Upper lobe of left lung (tissue), 6 donors: ENCODE measurements around the gene SLC10A6. TPM values are rescaled to one million over a fixed set of nuclear protein-coding genes. Genes with fewer than 3 reads are reported as not detected.
A peak's percentile ranks its signal among the peaks of the same experiment; 100 is the strongest.

Experiments used
- ATAC-seq, 2 donors: fragments of 200-7000 bp; cut with Tn5 transposase; one replicate each; pipeline ENCODE4 v1.9.1; 2022; ENCODE audit warnings: mild to moderate bottlenecking in 2 of 2, moderate library complexity in 2 of 2; ENCODE audit not compliant: low FRiP score in 2 of 2
- DNase-seq, 2 donors: peaks; one replicate each; pipeline ENCODE4 v3.0.0-alpha.2; 2019 to 2020
- H3K27ac ChIP-seq, 4 donors: fragments of 200-600 bp; sonication (generic); one replicate each; pipeline ENCODE4 v1.5.1; 2016 to 2019
- H3K27me3 ChIP-seq, 4 donors: fragments of 200-600 bp; sonication (generic); one replicate each; pipeline ENCODE4 v1.5.1; 2017 to 2019
- H3K36me3 ChIP-seq, 4 donors: fragments of 200-600 bp; sonication (generic); one replicate each; pipeline ENCODE4 v1.5.1; 2016 to 2019
- H3K4me1 ChIP-seq, 4 donors: fragments of 200-600 bp; sonication (generic); one replicate each; pipeline ENCODE4 v1.5.1; 2018 to 2019
- H3K4me3 ChIP-seq, 4 donors: fragments of 200-600 bp; sonication (generic); one replicate each; pipeline ENCODE4 v1.5.1; 2017 to 2019; ENCODE audit warnings: mild to moderate bottlenecking in 2 of 4, moderate library complexity in 1 of 4
- H3K9me3 ChIP-seq, 4 donors: fragments of 200-600 bp; sonication (generic); one replicate each; pipeline ENCODE4 v1.5.1; 2018 to 2019
- CTCF ChIP-seq, 6 experiments: fragments of 450-650 bp in 4 of 6; fragments of 200-600 bp in 2 of 6; sonication (generic) in 2 of 6; IDR thresholded peaks; one replicate each; pipeline ENCODE4 v1.5.1; 2016 to 2019; ENCODE audit warnings: antibody characterized with exemption in 6 of 6
- EP300 ChIP-seq, 4 donors: sonication (generic); formaldehyde crosslinking; IDR thresholded peaks; one replicate each; pipeline ENCODE4 v1.5.1; 2017; ENCODE audit warnings: antibody characterized with exemption in 4 of 4, control low read depth in 2 of 4
- POLR2A ChIP-seq, 4 donors: fragments of 450-650 bp; IDR thresholded peaks; one replicate each; pipeline ENCODE4 v1.5.1; 2016 to 2017; ENCODE audit warnings: antibody characterized with exemption in 4 of 4, mild to moderate bottlenecking in 2 of 4
- POLR2AphosphoS5 ChIP-seq, 2 donors: sonication (generic); formaldehyde crosslinking; IDR thresholded peaks; one replicate each; pipeline ENCODE4 v1.5.1; 2017; ENCODE audit warnings: antibody characterized with exemption in 2 of 2
- WGBS, 2 donors: methylation state at CpG; one replicate each; pipeline ENCODE4 v1.1.5; 2017 to 2018; 5-methylcytosine and 5-hydroxymethylcytosine counted together
- total RNA-seq, 6 donors: library from RNA; depleted of rRNA in 4 of 6; stranded (reverse); fragments of >200 nt in 4 of 6; gene quantifications; one replicate each; pipeline versions ENCODE4 v1.1.0 to v1.2.1, GENCODE V29; 2016 to 2021
- donor health status: DM: no; HTN: no; CAD: no; lungs with moderate emphysema.
- donor health status: DM: no; HTN: yes; CAD: no; lungs with severe emphysema.

The SLC10A6 gene
- total RNA-seq, 6 donors from 2014 or later: 0.27 to 3.4 (median 0.76) TPM; not detected in 1

DNA sequence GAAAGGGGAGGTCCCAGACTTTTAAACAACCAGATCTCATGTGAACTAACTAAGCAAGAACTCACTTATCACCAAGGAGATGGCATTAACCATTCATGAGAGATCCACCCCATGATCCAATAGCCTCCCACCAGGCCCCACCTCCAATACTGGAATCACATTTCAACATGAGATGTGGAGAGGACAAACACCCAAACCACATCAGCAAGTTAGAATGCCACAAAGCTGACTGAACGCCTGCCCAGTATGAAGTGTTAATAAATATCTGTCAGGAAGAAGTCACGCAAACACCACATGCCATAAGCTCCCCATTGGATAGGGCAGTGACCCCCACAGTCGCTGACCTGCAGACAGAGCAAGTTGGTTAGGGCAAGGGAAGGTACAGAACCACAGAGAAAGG is 14.3 kb downstream of the SLC10A6 start:
- H3K27me3 ChIP-seq: no peaks in the 10 kb centered on the region
- H3K4me1 ChIP-seq: peaks cover 0 to 5% (median 0%) of the 10 kb centered on the region in 4 donors
- 46 to 63% methylated on average over 3 of the region's 3 CpGs for WGBS, 2 donors
- no peaks in the 10 kb centered on the region for H3K36me3 ChIP-seq
- no peak for TF ChIP-seq CTCF (IDR thresholded peaks at IDR 0.05)
- no peak for TF ChIP-seq POLR2A (IDR thresholded peaks at IDR 0.05)
- no peak for TF ChIP-seq POLR2AphosphoS5 (IDR thresholded peaks at IDR 0.05)
- no peak for TF ChIP-seq EP300 (IDR thresholded peaks at IDR 0.05)
- no peaks in the 10 kb centered on the region for H3K9me3 ChIP-seq
- no peak for ATAC-seq
- peak overlapping the region in 2 of 4 donors; percentile 18 to 46 for H3K27ac ChIP-seq
- DNase-seq: no peak
- no peak overlapping the region for H3K4me3 ChIP-seq

DNA sequence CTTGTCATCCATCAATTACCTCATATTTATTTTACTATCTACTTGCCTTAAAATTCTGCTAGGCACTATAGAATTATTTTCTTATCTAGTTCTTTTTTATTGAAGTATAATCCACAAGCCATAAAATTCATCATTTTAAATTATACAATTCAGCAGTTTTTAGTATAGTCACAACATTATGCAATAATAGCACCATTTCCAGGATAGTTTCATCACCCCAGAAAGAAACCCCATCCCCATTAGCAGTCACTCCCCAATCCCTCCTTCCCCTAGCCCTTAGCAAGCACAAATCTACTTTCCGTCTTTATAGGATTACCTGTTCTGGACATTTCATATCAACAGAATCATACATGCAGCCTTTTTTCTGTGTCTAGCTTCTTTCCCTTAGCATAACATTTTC is 15.6 kb downstream of the SLC10A6 start:
- Histone ChIP-seq H3K4me3 (no peak overlapping the region), H3K27me3 (no peaks in the 10 kb centered on the region), H3K36me3 (no peaks in the 10 kb centered on the region), H3K4me1 (peaks cover 0 to 5% (median 0%) of the 10 kb centered on the region in 4 donors), H3K27ac (no peak overlapping the region), H3K9me3 (no peaks in the 10 kb centered on the region)
- DNase-seq (no peak), ATAC-seq (no peak)
- 85 to 94% methylated on average over 1 of the region's 1 CpG for WGBS, 2 donors
- TF ChIP-seq POLR2AphosphoS5 (IDR thresholded peaks at IDR 0.05) (no peak), EP300 (IDR thresholded peaks at IDR 0.05) (no peak), CTCF (IDR thresholded peaks at IDR 0.05) (no peak), POLR2A (IDR thresholded peaks at IDR 0.05) (no peak)

DNA sequence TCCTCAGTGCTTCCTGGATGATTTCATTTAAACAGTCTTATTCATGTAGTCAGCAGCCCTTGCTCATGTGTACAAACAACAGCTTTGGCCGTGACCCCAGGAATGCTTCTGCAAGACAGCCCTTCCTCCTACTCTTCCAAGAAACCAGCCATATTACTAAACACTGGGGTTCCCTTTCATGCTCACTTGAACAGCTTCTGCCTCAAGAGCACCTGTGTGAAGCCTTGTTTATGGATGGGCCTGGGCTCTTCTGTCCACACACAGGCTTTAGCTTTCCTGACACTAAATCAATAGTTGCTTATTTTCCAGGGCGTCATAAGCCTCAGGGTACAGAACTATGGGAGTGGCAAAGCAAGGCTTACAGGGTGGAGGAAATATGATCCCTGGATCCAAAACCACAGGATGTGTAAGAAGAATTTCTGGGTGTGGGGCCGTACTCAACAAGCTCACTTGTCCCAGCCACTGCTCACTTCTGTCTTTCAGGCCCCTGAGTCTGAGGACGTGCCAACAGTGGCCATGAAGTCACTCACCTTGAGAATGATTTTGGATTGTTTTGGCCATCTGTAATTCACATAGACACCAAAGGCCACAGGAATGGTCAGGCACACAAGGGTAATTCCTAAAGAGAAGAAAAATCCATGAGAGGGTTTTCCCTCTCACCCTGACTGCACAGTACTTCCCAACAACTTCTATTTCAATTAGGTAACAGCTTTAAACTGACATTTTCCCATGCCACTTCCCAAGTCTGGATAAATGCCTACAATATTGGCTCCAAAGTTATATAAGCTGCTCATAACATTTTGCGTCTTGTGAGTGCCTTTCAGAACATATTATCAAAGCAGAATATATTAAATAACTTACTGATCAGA is 17.7 kb downstream of the SLC10A6 start:
- peak in 1 of 2 donors; percentile 36 for DNase-seq
- H3K27me3 ChIP-seq: no peaks in the 10 kb centered on the region
- H3K9me3 ChIP-seq: no peaks in the 10 kb centered on the region
- H3K4me1 ChIP-seq: peaks cover 0 to 5% (median 0%) of the 10 kb centered on the region in 4 donors
- no peak overlapping the region for H3K4me3 ChIP-seq
- no peak overlapping the region for H3K27ac ChIP-seq
- TF ChIP-seq EP300 (IDR thresholded peaks at IDR 0.05): no peak
- TF ChIP-seq POLR2A (IDR thresholded peaks at IDR 0.05): no peak
- no peak for TF ChIP-seq CTCF (IDR thresholded peaks at IDR 0.05)
- TF ChIP-seq POLR2AphosphoS5 (IDR thresholded peaks at IDR 0.05): no peak
- ATAC-seq: peak; percentile 28 to 83
- H3K36me3 ChIP-seq: no peaks in the 10 kb centered on the region
- 65 to 70% methylated on average over 5 of the region's 5 CpGs for WGBS, 2 donors

- DNase-seq (no peak), ATAC-seq (no peak)
- 77 to 78% methylated on average over 3 of the region's 3 CpGs for WGBS, 2 donors
- no peak overlapping the region for H3K27ac ChIP-seq
- H3K4me3 ChIP-seq: no peak overlapping the region
- H3K27me3 ChIP-seq: no peaks in the 10 kb centered on the region
- H3K36me3 ChIP-seq: no peaks in the 10 kb centered on the region
- no peaks in the 10 kb centered on the region for H3K4me1 ChIP-seq
- TF ChIP-seq CTCF (IDR thresholded peaks at IDR 0.05) (no peak), EP300 (IDR thresholded peaks at IDR 0.05) (no peak), POLR2AphosphoS5 (IDR thresholded peaks at IDR 0.05) (no peak), POLR2A (IDR thresholded peaks at IDR 0.05) (no peak)
- H3K9me3 ChIP-seq: no peaks in the 10 kb centered on the region
Observed at GRCh38 chr4:86825511-86825910, 23.7 kb downstream of the SLC10A6 start.
